ENCODE data around the gene FNBP1L.

Gene FNBP1L

DNA sequence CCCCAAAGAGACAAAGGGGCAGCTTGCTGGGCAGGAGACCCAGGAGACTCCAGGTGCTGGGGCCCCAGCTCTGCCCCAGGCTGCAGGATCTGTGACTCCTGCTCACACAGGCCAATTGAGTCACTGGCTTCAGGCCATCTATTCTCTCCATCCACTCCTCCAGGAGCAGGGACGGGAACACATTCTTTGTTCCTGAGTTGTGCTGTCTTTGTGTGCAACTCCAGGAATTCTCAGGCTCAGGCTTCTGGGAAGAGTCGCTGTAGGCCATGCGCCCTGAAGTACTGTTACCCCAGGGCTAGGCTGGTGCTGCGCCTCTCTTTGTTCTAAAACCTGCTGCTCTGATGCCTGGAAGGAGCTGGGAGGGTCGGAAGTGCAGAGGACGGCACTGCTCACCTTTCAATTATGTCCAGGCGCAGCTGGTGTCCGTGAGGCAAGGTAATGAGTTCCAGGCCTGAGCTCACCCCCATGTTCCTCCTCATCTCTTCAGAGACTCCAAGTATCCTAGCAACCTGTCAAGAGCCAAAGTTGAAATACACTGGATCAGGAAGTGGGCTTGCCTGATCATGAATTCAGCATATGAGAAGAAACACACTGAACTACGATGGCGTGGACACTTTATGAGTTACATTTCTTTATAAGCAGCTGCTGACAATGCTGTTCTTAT, 127.8 kb downstream of the FNBP1L start:
- DNase-seq = no peak

DNA sequence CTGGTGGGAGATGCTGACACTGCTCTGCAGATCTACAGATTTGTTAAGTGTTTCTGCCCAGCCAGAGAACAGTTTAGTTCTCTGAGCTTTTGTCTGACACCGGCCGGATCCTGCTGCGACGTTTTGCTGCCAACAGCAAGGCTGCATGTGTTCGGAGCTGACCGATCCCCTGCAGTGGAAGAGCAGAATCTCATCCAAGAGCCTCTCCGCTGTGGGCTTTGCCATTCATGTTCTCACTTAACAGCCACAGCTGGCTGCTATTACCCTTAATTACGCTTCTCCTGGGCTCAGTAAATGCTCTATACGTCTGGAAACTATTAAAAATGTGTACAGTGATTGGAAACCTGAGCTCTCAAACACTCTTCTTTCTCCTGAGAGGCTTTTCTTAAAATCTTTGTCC, 128.4 kb downstream of the FNBP1L start:
- DNase-seq = no peak

DNA sequence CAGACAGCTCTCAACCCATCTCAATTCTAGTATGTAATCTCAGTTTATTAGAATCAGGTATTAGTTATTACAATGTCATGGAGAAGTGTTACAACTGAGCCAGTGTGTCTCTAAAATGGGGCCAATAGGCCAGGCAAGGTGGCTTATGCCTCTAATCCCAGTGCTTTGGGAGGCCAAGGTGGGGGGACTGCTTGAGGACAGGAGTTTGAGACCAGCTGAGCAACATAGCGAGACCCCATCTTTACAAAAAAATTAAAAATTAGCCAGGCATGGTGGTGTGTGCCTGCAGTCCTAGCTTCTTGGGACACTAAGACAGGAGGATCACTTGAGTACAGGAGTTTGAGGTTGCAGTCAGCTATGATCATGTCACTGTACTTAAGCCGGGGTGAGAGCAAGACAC, 128.8 kb downstream of the FNBP1L start:
- no peak for DNase-seq

DNA sequence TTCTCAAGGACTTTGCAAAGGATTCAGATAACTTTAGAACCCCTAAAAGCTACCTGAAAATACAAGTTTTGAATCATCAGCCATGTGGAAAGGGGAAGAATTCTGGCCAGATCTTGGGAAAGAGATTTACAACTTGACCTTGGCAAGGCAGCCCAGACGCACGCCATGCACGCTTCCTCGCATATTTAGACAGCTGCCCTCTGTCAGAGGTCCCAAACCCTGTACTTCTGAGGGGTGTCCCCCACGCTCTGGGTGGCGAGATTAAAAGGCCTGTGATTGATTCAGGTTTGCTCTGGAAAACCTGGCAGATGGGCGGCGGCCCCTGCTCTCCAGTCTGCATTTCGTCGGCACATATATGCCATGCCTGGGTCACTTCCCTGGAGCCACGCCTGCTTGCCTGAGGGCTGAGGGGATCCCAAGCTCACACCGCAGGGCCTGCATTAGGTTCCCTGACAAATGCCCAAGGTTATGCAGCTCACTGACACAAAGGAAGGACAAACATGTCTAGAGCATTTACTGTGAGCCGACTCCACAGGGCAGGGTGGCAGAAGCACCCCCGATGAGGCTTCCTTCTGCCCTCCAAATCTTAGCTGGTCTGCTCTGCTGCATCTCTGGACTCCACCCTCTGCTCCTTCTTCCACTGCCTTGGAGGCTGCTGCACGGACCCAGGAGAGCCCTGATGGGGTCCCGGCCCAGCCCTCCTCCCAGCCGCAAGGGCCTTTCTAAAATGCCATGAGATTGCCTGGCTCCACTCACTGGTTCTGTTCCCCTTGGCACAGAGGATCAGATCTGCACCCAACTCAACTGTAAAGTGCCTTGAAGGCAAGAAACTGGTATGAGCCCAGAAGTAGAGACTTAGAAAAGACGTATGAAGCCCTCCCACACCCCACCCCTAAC, 129.9 kb downstream of the FNBP1L start:
- no peak for DNase-seq

DNA sequence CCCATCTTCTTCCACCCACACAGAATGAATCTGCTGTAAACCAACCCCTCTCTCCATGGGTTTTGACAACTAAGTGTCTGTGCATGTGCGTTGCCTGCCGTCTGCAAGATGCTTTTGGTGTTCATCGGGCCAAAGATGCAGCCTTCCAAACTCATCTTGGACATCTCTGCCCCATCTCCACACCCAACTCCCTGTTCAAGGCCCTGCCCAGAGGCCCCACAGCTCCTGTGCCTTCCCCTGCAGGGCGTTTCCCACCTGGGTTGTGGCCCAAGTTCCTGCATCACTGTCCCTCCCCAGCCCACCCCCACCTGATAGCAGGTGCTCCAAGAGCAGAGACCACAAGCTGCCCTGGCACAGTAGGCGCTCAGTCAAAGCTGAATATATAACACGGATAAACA, 130.5 kb downstream of the FNBP1L start:
- DNase-seq = no peak

DNA sequence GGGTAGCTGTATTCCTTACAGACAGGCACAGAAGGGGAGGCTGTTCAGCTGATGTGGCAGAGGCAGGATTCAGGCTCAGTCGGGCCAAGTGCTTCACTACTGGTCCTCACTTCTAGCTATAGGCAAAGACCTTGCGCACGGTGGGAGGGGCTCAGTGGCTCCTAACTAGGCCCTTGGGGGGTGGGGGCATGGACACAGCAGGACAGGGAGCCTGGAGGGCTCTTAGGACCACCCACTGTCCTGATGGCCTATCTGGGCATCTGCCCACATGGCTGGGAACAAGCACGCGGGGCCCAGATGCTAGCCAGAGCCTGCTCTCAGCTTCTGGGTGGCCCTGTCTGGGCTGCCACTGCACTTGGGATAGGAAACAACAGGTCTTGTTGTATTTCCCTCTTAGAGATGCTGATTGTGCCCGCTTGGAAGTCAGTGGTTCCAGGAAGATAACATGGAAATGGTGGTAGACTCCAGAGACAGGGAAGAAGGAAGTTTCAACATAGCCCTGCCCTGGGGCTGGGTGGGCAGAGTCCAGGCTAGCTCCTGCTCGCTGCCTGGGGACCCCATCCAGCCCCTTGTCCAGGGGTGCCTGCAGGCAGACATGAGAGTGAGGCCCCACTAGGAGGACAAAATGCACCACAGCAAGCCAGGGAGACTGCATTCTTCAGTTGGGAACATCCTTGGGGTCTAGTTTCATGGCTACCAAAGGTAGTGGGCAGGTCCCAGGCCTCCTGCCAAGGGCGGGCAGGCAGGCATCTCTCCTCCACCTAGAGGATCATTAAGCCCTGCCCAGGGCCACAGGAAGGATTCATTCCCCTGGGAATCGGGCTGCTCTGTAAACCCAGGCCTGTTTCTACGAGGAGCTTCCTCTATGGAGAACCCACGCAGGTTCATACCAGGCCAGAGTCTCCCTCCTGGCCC, 131.2 kb downstream of the FNBP1L start:
- DNase-seq = no peak

DNA sequence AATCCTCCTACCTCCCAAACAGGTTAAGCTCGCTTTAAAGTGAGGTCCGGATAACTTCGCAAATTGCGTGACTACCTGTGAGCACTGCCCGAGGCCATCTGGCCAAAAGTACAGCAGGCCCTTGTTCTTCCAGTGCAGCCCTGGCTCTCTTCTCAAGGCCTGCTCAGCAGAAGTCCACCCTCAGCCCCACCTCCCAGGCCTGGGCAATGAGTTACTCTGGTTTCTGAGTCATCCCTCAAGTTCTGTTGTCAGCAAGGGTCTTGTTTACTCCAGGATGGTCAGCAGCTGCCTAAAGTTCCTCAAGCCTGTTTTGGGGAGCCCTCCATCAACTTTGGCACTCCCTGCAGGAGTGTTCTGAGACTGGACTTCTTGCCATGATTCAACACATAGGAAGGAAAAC, 132.0 kb downstream of the FNBP1L start:
- no peak for DNase-seq

DNA sequence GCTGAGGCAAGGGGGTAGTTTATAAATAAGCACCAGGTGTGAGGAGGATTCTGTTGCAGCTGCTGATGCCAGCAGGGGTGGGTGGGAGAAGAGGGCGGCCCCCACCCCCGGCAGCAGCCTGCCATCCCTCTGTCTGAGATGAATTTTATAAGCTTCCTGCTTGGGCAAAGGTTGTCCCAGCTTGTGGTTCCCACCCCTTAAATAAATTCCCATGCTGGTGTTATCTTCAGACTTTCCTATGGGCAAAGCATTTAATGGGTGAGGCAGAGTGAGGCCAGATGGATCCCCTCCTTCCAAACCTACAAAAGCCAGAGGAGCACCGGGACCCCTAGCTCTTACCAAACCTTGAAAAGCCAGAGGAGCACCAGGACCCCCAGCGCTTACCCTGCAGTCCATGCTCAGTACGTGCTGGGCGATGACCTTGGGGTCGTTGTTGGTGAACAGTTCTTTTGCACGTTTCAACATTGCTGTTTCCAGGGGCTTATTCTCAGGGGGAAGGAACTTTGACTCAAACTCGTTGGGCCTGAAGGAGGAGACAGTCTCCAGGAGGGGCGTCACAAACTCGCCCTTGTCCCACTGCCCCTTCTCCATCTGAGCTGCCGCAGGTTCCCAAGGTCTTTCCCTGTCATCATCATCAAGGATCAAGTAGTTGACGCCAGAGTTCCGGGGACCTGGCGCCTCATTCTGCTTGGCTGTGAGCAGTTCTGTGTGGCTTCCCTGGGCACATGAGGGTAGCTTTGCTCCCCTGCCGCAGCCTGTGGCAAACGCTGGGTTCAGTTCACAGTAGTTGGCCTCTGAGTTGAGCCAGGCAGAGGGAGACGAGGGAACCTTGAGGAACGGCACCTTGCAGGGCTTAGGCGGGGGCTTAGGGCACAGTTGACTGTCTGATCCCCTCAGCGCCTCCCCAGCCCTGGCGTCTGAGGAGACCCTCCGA, 134.3 kb downstream of the FNBP1L start:
- no peak for DNase-seq

DNA sequence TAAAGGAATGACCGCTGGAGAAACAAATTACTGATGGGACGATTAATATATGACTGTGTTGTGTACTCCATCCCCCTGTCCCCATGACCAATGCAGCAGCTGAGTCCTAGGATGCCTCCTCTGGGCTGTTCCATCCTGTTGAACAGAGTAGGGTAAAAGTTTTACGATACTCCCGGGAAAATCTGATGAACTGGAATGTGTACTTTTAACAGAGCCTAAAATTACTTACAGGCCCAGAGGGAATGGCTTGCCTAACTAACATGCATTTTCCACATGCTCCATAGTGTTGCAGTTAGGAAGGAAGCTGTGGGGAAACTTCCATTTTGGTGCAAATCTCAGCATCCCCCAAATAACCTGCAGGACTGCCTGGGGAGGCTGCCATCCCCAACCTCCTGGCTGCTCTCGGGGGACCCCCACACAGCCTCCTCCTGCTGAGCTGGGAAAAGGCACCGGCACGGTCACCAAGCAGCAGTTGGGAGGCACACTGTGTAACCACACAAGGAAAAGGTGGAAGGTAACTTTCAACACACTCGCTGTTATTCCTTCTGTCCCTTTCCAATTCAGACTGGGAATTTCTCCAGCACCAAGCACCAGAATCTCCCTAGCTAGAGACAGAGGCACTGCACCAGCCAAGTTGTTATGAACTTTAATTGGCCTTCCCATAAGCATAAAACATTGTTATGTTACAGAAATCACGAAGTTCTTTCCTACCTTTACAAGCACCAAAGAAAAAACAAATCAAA, 136.5 kb downstream of the FNBP1L start:
- DNase-seq = no peak

DNA sequence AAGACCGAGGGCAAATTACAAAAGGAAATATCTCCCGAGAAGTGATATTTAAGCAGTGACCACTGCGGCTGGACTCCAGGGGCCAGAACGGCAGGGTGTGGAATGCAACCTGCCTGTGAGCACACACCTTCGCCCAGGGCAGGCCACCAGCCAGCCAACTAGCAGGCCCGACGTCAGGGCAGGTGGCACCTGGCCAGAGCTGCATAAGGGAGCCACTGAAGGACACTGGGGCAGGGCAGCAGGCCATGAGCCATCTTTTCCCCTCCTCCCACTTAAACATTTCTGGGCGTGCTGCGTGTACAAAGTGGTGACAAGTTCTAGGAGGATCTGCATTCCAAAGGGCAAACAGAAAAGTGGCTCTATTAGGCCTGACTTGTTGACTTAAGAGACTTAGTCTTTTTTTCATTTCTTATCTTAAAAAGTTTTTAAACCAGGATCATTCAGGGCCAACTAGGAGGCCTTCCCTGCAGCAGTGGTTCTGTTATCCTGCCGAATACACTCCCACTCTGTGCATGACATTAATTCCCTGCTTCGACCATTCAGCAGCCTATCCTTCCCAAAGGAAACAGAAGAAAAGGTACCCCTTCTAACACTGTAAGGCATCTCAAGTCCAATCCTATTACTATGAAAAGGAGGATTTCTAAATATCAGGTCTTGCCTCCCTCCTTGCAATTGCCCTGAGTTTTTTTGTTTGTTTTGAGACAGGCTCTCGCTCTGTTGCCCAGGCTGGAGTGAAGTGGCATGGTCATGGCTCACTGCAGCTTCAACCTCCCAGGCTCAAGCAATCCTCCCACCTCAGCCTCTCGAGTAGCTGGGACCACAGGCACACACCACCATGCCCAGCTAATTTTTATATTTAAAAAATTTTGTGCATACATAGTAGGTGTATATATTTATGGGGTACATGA, 137.4 kb downstream of the FNBP1L start:
- DNase-seq = peak; percentile 91

DNA sequence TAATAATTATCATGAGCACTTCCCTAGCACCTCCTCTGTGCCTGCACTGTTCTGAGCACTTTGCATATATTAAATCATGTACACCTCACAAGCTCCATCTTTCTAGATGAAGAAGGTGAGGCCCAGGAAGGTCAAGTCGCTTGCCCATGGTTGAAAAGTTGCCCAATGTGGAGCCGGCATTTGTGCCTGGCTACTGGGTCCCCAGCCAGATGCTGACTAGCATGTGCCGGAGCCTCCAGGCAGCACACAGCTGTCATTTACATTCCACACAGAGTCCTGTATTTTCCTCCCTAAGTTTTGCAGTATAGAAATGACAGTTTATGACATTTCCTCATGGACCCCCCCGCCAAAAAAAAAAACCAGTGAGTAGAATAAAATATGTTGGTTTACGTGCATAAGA, 139.4 kb downstream of the FNBP1L start:
- DNase-seq = no peak

DNA sequence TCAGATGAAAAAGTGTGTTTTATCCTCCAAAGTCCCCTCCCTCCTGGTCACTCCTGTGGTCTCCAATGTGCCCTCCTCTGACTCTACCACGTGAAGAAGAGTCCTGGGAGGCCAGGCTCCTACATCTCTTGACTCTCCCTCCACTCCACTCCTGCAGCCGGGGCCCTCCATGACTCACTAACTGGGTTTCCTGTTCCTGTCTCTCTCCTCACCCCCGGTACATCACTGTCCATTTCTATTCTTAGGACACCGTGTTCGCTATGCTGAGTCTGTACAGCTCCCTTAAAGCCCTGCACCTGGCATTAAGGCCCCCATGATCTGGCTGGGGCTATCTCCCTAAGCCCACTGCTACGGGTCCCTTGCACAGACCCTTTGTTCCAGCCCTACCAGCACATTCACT, 140.3 kb downstream of the FNBP1L start:
- peak; percentile 34 for DNase-seq

DNA sequence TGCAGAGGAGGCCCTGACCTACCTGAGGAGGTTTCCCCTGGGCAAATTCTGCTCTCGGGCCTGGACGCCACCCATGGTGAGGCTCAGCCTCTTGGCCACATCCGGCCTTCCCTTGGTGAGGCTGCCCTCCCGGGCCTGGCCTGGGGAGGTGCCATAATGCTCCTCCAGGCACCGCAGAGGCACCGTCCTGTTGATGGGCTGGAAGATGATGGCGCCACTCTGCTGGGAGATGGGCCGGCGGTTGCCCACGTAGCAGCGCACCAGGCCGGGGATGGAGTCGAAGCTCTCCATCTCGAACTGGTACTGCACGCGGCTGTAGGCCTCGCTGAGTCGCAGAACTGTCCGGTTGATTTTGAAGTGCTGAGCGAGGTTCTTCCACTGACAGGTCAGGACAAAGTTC, 141.0 kb downstream of the FNBP1L start:
- DNase-seq = no peak

DNA sequence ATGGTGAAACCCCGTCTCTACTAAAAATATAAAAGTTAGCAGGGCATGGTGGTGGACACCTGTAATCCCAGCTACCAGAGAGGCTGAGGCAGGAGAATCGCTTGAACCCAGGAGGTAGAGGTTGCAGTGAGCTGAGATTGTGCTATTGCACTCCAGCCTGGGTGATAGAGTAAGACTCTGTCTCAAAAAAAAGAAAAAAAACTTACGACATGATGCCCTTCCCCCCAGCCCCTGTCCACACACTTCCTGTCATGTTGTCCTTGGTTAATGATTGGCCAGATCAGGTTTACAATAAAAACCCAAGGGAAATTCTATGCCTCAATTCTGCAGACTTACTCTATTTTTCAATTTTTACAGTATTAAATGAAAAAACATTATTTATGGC, 143.4 kb downstream of the FNBP1L start:
- peak; percentile 96 for DNase-seq

DNA sequence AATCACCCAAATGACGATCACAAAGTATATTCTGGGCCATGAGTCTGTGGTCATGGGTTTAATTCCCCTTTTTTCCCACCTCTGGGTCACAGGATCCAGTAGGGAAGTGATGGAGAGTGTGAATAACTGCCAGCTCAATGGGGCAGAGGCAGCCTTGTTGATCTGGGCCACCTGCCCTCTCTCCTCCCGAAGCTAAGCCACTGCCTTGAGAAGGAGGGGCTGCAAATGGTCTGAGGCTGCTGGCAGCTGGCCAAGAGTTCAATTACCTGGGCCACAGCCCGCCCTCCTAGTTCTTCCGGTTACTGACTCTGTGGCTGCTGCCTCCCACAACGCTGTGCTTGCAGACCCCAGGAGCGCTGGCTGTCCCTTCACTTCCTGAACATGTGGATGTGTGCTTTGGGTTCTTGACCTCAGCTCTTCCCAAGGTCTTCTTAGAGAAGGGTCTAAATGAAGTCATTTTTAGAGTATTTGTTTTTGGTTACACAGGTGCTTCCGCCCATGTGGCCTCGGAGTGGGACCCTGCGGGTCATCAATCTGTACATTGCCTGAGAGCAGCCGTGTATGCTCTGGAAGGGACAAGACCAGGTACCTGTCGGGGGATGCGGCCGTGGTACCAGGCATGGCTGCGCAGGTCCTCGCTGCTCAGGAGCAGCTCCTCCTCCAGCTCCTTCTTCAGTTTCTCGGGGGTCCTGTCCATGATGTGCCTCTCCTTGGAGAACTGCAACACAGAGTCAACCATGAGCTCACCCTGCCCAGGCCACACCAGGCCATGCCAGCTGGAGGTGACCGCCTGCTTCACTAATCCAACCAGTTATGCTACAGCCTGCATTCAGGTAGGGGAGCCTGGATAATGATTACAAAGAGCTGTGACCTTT, 144.0 kb downstream of the FNBP1L start:
- DNase-seq = peak; percentile 100

DNA sequence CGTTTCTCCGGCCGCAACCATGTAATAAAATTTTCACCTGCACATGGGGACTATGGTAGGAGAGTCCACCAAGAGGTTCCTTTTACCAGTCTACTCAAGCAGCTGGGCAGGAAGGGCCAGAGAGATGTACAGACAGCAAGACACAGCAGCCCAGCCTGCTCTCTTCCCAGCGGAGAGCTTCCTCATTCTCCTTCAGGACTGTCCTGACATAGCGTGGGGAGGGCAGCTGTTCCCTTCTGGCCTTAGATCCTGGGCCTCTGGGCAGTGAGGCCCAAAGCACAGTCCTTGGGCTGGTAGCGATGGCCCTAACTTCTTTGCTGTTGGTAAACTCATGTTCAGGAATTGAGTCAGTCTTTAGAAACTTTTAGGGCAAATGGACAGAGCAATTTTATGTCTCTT, 144.6 kb downstream of the FNBP1L start:
- peak; percentile 94 for DNase-seq

DNA sequence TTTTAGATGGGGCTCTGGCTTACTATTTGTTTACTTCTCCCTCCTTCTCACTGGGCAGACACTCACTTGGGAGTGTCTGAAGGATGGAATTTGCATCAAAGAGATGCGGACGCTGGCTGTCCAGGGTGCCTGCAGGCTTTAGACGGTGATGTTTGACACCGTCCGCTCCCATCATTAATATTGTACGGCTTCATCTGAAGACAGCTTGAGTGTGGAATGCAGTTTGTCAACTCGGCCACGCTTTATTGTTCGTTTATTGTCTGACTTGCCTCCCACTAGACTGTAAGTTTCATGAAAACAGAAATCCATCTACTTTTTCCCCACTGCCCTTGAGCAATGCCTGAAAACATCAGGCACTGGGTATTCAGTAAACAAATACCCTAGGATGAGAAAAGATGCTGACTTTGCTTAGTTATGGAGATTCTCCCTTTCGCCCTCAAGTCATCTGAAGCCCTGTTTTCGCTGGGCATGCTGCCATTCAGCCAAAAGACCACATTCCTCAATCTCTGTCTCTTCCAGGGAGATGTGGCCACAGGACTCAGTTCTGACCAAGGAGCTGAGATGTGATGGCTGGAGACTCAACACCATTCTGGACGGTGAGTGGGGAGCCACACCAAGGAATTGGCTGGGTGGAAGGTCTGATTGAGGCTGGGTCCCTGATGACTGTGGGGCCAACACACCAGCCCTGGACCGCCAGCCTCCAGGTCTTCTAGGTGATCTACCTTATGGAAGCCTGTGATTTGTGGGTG, 146.1 kb downstream of the FNBP1L start:
- no peak for DNase-seq

DNA sequence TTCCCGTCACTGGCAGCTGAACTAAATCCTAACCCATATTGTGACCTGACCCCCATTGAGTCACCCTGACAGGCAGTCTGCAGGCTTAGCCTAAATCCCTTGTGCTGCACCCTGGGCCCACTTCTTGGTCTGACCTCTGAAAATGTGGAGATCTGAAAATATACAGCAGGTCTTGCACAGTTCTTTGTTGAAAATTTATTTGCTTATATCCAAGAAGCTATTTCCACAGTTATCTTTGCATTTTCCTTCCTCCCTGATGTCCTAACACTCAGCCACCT, 146.6 kb downstream of the FNBP1L start:
- DNase-seq = no peak

DNA sequence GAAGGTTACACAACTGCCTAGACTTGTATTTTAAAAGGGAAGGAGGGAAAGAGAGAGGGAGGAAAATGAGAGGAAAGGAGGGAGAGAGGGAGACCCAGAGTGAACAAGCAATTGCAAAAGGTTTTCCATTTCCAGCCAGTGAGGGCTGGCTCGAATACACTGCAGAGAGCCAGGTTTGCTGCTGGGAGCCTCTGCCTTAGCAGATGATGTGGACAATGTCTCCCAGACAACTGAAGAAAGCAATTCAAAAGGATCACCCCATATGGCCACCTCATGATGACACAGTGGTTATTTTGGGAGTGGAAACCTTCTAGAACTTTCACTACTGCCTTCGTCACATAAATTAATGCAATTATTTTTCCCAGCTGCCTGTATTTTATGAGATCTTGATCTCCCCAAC, 147.3 kb downstream of the FNBP1L start:
- no peak for DNase-seq

All from DMS53 (cell line).